SK-N-SH (cell line): Measurements from ENCODE around the gene RPP14. TPM values are rescaled to one million over a fixed set of nuclear protein-coding genes. Genes with fewer than 3 reads are reported as not detected.

Experiments used
- CTCF ChIA-PET: fragments of 300-600, 350-600 bp; formaldehyde crosslinking; extraction: SDS; loops from one replicate; lab custom pipeline; 2021; lab: Yijun Ruan, JAX
- POLR2A ChIA-PET: fragments of 350-600 bp; sonication (Branson Sonifier 250); formaldehyde crosslinking; extraction: SDS; loops from one replicate; lab custom pipeline; 2020; ENCODE audit warnings: antibody characterized with exemption, inconsistent platforms; lab: Yijun Ruan, JAX
- DNase-seq: peaks from one replicate; pipeline ENCODE4 v3.0.0; 2012
- H2AFZ ChIP-seq: fragments of 200-600 bp; sonication (generic); 2 replicates; pipeline ENCODE4 v1.8.1; 2016; ENCODE audit warnings: antibody characterized with exemption, mild to moderate bottlenecking, low read depth
- H3F3A ChIP-seq: fragments of 200-600 bp; sonication (generic); replicated peaks from 2 replicates; pipeline ENCODE3; 2016; ENCODE audit warnings: antibody characterized with exemption, mild to moderate bottlenecking; ENCODE audit not compliant: insufficient read depth
- H3K27ac ChIP-seq, 2 experiments: fragments of 200-500 bp in 1 of 2; fragments of 200-600 bp in 1 of 2; sonication (Bioruptor generic) in 1 of 2; sonication (generic), shearing (Covaris generic) in 1 of 2; 2 replicates each; pipeline versions ENCODE4 v1.5.1 to v1.6.1; 2014 to 2016; ENCODE audit warnings: low read depth in 2 of 2, inconsistent platforms in 1 of 2, low read length in 1 of 2, mild to moderate bottlenecking in 1 of 2, mixed read lengths in 1 of 2
- H3K27me3 ChIP-seq: fragments of 200-600 bp; sonication (generic), shearing (Covaris generic); 2 replicates; pipeline ENCODE4 v1.6.1; 2016; ENCODE audit warnings: mixed run types; ENCODE audit not compliant: insufficient read depth
- H3K36me3 ChIP-seq, 2 experiments: fragments of 200-500 bp in 1 of 2; fragments of 200-600 bp in 1 of 2; sonication (Bioruptor generic) in 1 of 2; sonication (generic) in 1 of 2; replicated peaks in 1 of 2; 2 replicates each; pipeline versions ENCODE3 to v1.5.1; 2014 to 2016; ENCODE audit warnings: low read length in 1 of 2, mild to moderate bottlenecking in 1 of 2; ENCODE audit not compliant: insufficient read depth in 2 of 2, control insufficient read depth in 1 of 2
- H3K4me1 ChIP-seq, 2 experiments: fragments of 200-500 bp in 1 of 2; fragments of 200-600 bp in 1 of 2; sonication (Bioruptor generic) in 1 of 2; sonication (generic), shearing (Covaris generic) in 1 of 2; 2 replicates each; pipeline versions ENCODE4 v1.5.1 to v1.6.1; 2014 to 2016; ENCODE audit warnings: low read depth in 1 of 2, low read length in 1 of 2, mixed run types in 1 of 2; ENCODE audit not compliant: insufficient read depth in 2 of 2, control insufficient read depth in 1 of 2
- H3K4me2 ChIP-seq: fragments of 200-600 bp; sonication (generic), shearing (Covaris generic); 2 replicates; pipeline ENCODE4 v1.6.1; 2017; ENCODE audit warnings: mixed run types
- H3K4me3 ChIP-seq, 2 experiments: fragments of 200-500 bp in 1 of 2; fragments of 200-600 bp in 1 of 2; sonication (Bioruptor generic) in 1 of 2; sonication (generic), shearing (Covaris generic) in 1 of 2; 2 replicates each; pipeline versions ENCODE4 v1.5.1 to v1.8.1; 2014 to 2016; ENCODE audit warnings: low read depth in 2 of 2, inconsistent platforms in 1 of 2, low read length in 1 of 2, mild to moderate bottlenecking in 1 of 2, mixed read lengths in 1 of 2, moderate library complexity in 1 of 2
- H3K79me2 ChIP-seq: fragments of 200-600 bp; sonication (generic); 2 replicates; pipeline ENCODE4 v1.8.1; 2017; ENCODE audit warnings: mild to moderate bottlenecking; ENCODE audit not compliant: insufficient read depth
- H3K9ac ChIP-seq: fragments of 200-600 bp; sonication (generic); 2 replicates; pipeline ENCODE4 v1.6.1; 2017; ENCODE audit warnings: mixed run types
- H3K9me2 ChIP-seq: fragments of 200-600 bp; sonication (generic); 2 replicates; pipeline ENCODE4 v1.6.1; 2017; ENCODE audit warnings: mixed run types
- H3K9me3 ChIP-seq: fragments of 200-600 bp; sonication (generic); 2 replicates; pipeline ENCODE4 v1.6.1; 2017; ENCODE audit warnings: mixed run types, mild to moderate bottlenecking, moderate library complexity
- H4K20me1 ChIP-seq: fragments of 200-600 bp; sonication (generic); 2 replicates; pipeline ENCODE4 v1.6.1; 2017; ENCODE audit warnings: mild to moderate bottlenecking, mixed run types; ENCODE audit not compliant: insufficient read depth
- ELF1 ChIP-seq: IDR thresholded peaks from 2 replicates; pipeline ENCODE4 v1.4.0; 2012
- NRF1 ChIP-seq: IDR thresholded peaks from 2 replicates; pipeline ENCODE4 v1.6.1; 2012; ENCODE audit warnings: low read depth, mild to moderate bottlenecking, low read length
- RCOR1 ChIP-seq: fragments of 150-350 bp; IDR thresholded peaks from 2 replicates; pipeline ENCODE4 v1.6.1; 2017; ENCODE audit warnings: antibody characterized with exemption, low read length
- SIN3A ChIP-seq: IDR thresholded peaks from 2 replicates; pipeline ENCODE4 v1.6.1; 2012; ENCODE audit warnings: low read depth, mild to moderate bottlenecking, low read length, moderate library complexity, borderline replicate concordance
- TAF1 ChIP-seq: IDR thresholded peaks from 2 replicates; pipeline ENCODE4 v1.6.1; 2012; ENCODE audit warnings: low read depth, mild to moderate bottlenecking, low read length, moderate library complexity, borderline replicate concordance
- WGBS: methylation state at CpG from one replicate; pipeline ENCODE4 v1.1.6; 2017; ENCODE audit warnings: low lambda C conversion rate; 5-methylcytosine and 5-hydroxymethylcytosine counted together
- polyA plus RNA-seq, 3 experiments: library from polyadenylated mRNA; depleted of rRNA; stranded (reverse); fragments of >200 nt; gene quantifications; 2 replicates each; pipeline ENCODE4 v1.2.3, GENCODE V29; 2012
- TF ChIP-seq, protein P1 (sequence below): IDR thresholded peaks from 2 replicates; pipeline ENCODE4 v1.4.0; 2012; ENCODE audit warnings: low read depth
- TF ChIP-seq, protein P2 (sequence below): IDR thresholded peaks from 2 replicates; pipeline ENCODE4 v1.6.1; 2012; ENCODE audit warnings: mild to moderate bottlenecking, low read depth, low read length, moderate library complexity
- TF ChIP-seq, protein P3 (sequence below): IDR thresholded peaks from 2 replicates; pipeline ENCODE4 v1.4.0; 2012; ENCODE audit warnings: low read depth, borderline replicate concordance
- TF ChIP-seq, protein P4 (sequence below): IDR thresholded peaks from 2 replicates; pipeline ENCODE4 v1.4.0; 2012; ENCODE audit warnings: low read depth, borderline replicate concordance

Gene RPP14
- polyA plus RNA-seq, 1 of the 3 experiments (the other 2 are of a cell fraction) = 8.3 TPM

DNA sequence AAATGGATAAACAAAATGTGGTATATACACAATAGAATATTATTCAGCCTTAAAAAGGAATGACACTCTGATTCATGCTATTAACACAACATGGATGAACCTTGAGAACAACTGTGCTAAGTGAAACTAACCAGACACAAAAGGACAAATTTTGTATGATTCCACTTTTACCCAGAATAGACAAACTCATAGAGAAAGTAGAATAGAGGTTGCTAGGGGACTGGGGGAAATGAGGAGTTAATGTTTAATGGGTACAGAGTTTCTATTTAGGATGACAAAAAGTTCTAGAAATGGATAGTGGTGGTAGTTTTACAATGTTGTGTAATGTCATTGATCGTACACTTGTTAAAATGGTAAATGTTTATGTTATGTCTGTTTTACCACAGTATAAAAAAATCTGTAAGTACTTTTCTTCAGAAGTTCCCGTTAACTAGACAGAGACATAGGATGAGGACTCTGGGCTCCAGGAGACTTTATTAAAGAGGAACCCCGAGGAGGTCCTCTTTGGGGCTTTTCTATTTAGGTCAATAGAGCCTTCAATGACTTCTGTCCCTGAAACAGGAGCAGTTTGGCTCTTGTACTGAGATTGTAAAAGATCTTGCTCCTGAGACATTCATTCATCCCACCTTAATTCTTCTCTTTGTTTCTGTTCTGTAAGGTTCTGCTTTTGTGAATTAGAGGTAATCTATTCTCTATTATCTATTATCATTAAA, 43.9 kb upstream of the RPP14 start:
- H3K4me3 ChIP-seq = no peak overlapping the region
- H3K9me3 ChIP-seq = no peaks in the 10 kb centered on the region
- H3K4me1 ChIP-seq = peaks cover 2 to 13% of the 10 kb centered on the region in 2 experiments; a peak in 3 of 4 replicates
- no peaks in the 10 kb centered on the region for H3K79me2 ChIP-seq
- TF ChIP-seq, protein P1, sequence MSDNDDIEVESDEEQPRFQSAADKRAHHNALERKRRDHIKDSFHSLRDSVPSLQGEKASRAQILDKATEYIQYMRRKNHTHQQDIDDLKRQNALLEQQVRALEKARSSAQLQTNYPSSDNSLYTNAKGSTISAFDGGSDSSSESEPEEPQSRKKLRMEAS = no peak
- TF ChIP-seq TAF1 = no peak
- no peak for TF ChIP-seq ELF1
- no peak for TF ChIP-seq SIN3A
- TF ChIP-seq, protein P2, sequence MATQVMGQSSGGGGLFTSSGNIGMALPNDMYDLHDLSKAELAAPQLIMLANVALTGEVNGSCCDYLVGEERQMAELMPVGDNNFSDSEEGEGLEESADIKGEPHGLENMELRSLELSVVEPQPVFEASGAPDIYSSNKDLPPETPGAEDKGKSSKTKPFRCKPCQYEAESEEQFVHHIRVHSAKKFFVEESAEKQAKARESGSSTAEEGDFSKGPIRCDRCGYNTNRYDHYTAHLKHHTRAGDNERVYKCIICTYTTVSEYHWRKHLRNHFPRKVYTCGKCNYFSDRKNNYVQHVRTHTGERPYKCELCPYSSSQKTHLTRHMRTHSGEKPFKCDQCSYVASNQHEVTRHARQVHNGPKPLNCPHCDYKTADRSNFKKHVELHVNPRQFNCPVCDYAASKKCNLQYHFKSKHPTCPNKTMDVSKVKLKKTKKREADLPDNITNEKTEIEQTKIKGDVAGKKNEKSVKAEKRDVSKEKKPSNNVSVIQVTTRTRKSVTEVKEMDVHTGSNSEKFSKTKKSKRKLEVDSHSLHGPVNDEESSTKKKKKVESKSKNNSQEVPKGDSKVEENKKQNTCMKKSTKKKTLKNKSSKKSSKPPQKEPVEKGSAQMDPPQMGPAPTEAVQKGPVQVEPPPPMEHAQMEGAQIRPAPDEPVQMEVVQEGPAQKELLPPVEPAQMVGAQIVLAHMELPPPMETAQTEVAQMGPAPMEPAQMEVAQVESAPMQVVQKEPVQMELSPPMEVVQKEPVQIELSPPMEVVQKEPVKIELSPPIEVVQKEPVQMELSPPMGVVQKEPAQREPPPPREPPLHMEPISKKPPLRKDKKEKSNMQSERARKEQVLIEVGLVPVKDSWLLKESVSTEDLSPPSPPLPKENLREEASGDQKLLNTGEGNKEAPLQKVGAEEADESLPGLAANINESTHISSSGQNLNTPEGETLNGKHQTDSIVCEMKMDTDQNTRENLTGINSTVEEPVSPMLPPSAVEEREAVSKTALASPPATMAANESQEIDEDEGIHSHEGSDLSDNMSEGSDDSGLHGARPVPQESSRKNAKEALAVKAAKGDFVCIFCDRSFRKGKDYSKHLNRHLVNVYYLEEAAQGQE = no peak
- TF ChIP-seq NRF1 = no peak
- TF ChIP-seq RCOR1 = no peak
- TF ChIP-seq, protein P3, sequence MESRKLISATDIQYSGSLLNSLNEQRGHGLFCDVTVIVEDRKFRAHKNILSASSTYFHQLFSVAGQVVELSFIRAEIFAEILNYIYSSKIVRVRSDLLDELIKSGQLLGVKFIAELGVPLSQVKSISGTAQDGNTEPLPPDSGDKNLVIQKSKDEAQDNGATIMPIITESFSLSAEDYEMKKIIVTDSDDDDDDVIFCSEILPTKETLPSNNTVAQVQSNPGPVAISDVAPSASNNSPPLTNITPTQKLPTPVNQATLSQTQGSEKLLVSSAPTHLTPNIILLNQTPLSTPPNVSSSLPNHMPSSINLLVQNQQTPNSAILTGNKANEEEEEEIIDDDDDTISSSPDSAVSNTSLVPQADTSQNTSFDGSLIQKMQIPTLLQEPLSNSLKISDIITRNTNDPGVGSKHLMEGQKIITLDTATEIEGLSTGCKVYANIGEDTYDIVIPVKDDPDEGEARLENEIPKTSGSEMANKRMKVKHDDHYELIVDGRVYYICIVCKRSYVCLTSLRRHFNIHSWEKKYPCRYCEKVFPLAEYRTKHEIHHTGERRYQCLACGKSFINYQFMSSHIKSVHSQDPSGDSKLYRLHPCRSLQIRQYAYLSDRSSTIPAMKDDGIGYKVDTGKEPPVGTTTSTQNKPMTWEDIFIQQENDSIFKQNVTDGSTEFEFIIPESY = no peak
- WGBS = 91% methylated on average over 3 of the region's 3 CpGs
- peaks cover 0 to 2% of the 10 kb centered on the region in 2 experiments for H3K36me3 ChIP-seq
- peaks cover 5% of the 10 kb centered on the region for H3F3A ChIP-seq
- POLR2A ChIA-PET = no interaction called here
- no peaks in the 10 kb centered on the region for H3K9me2 ChIP-seq
- H4K20me1 ChIP-seq = no peaks in the 10 kb centered on the region
- no peak overlapping the region for H3K9ac ChIP-seq
- no peak overlapping the region for H3K4me2 ChIP-seq
- DNase-seq = no peak
- no peak overlapping the region for H3K27ac ChIP-seq
- CTCF ChIA-PET = interaction anchor here (1.4 kb wide), 1 partner anchor 44 kb away, joined by 5 read pairs; the partner anchor contains the start of genes HTD2 and RPP14
- no peak overlapping the region for H2AFZ ChIP-seq
- no peaks in the 10 kb centered on the region for H3K27me3 ChIP-seq

DNA sequence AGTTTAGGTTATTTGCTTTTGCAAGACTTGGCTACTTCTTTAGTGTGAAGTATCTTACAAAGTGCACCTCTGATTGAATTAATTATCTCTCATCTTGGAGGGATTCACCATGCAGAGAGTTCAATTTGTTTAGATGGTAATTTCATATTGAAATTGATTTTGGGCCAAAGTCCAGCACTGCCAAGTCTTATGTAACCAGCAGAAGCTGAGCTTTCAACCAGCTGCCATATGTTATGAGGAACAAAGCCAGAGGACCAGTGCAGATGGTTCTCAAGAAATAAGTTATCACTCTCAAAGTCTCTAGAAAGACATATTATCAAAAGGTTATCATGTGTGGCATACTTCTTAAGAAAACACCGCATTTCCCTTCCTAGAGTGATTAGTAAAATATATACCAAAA, 39.5 kb upstream of the RPP14 start:
- H3K4me1 ChIP-seq = peaks cover 0 to 2% of the 10 kb centered on the region in 2 experiments; a peak in 1 of 4 replicates
- no peaks in the 10 kb centered on the region for H3K9me3 ChIP-seq
- H3K4me2 ChIP-seq = no peak overlapping the region
- DNase-seq = no peak
- 94% methylated on average over 1 of the region's 1 CpG for WGBS
- H2AFZ ChIP-seq = no peak overlapping the region
- no peak overlapping the region for H3K9ac ChIP-seq
- H3K27me3 ChIP-seq = no peaks in the 10 kb centered on the region
- TF ChIP-seq, protein P2 = no peak
- TF ChIP-seq, protein P1 = no peak
- TF ChIP-seq NRF1 = no peak
- TF ChIP-seq, protein P4, sequence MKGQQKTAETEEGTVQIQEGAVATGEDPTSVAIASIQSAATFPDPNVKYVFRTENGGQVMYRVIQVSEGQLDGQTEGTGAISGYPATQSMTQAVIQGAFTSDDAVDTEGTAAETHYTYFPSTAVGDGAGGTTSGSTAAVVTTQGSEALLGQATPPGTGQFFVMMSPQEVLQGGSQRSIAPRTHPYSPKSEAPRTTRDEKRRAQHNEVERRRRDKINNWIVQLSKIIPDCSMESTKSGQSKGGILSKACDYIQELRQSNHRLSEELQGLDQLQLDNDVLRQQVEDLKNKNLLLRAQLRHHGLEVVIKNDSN = no peak
- H3K9me2 ChIP-seq = no peaks in the 10 kb centered on the region
- POLR2A ChIA-PET = no interaction called here
- H3K4me3 ChIP-seq = no peak overlapping the region
- no peaks in the 10 kb centered on the region for H4K20me1 ChIP-seq
- H3K79me2 ChIP-seq = no peaks in the 10 kb centered on the region
- H3K27ac ChIP-seq = no peak overlapping the region
- H3K36me3 ChIP-seq = peaks cover 0 to 8% of the 10 kb centered on the region in 2 experiments
- CTCF ChIA-PET = no interaction called here
- peaks cover 12% of the 10 kb centered on the region for H3F3A ChIP-seq
